ENCODE measurements around the gene NCAPD2.

Gene NCAPD2

GRCh38 chr12:6548556-6548955 is 54.7 kb downstream of the NCAPD2 start:
- TF ChIP-seq CTCF (IDR thresholded peaks at IDR 0.05; ENCODE audit: low read length, missing control alignments) = no peak
- peak overlapping the region; percentile 34 for H3K4me3 ChIP-seq (replicated peaks; ENCODE audit: low read depth, low read length)
- no peak for DNase-seq (ENCODE audit: low read depth)

- TF ChIP-seq CTCF (IDR thresholded peaks at IDR 0.05; ENCODE audit: low read length, missing control alignments) = no peak
- H3K4me3 ChIP-seq (replicated peaks; ENCODE audit: low read depth, low read length) = peak overlapping the region; percentile 34
- peak; percentile 83 for DNase-seq (ENCODE audit: low read depth)
Measured at GRCh38 chr12:6548966-6549683, 55.2 kb downstream of the NCAPD2 start.

- H3K4me3 ChIP-seq (replicated peaks; ENCODE audit: low read depth, low read length) = no peak overlapping the region
- no peak for DNase-seq (ENCODE audit: low read depth)
- TF ChIP-seq CTCF (IDR thresholded peaks at IDR 0.05; ENCODE audit: low read length, missing control alignments) = no peak
Measured at GRCh38 chr12:6549684-6550151, 55.8 kb downstream of the NCAPD2 start.

GRCh38 chr12:6550294-6551062 is 56.6 kb downstream of the NCAPD2 start:
- no peak for TF ChIP-seq CTCF (IDR thresholded peaks at IDR 0.05; ENCODE audit: low read length, missing control alignments)
- no peak for DNase-seq (ENCODE audit: low read depth)
- H3K4me3 ChIP-seq (replicated peaks; ENCODE audit: low read depth, low read length) = no peak overlapping the region

GRCh38 chr12:6551063-6551461 is 57.2 kb downstream of the NCAPD2 start:
- H3K4me3 ChIP-seq (replicated peaks; ENCODE audit: low read depth, low read length) = no peak overlapping the region
- DNase-seq (ENCODE audit: low read depth) = no peak
- TF ChIP-seq CTCF (IDR thresholded peaks at IDR 0.05; ENCODE audit: low read length, missing control alignments) = no peak

GRCh38 chr12:6551496-6552139 is 57.7 kb downstream of the NCAPD2 start:
- peak overlapping the region; percentile 78 for H3K4me3 ChIP-seq (replicated peaks; ENCODE audit: low read depth, low read length)
- no peak for TF ChIP-seq CTCF (IDR thresholded peaks at IDR 0.05; ENCODE audit: low read length, missing control alignments)
- DNase-seq (ENCODE audit: low read depth) = peak; percentile 69
